ENCODE results near the gene SDK1.

DNA sequence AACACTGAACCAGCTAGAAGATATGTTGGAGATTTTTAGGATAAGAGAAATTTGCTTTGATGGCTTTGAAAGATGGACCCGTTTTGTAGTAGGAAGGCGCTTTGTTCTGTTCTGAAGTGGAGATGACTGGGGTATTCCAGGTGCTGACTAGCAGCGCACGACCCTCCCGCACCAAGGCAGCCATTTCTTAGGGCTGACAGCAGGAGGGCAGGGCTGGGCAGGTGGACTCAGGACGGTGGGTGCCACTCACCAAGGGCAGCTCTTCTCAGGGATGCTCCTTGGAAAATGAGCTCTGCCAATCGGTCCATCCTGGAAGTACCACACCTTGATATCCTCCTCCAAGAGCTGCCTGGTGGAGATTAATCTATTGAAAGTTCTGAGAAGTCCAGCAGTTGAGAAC, 917.4 kb downstream of the SDK1 start:
- TF ChIP-seq POLR2A (IDR thresholded peaks at IDR 0.05; ENCODE audit: low read length): no peak
- TF ChIP-seq GATA1 (IDR thresholded peaks at IDR 0.05; ENCODE audit: low read depth, low read length): no peak
